ENCODE measurements around the gene CAMK2B. TPM values are rescaled to one million over a fixed set of nuclear protein-coding genes. Genes with fewer than 3 reads are reported as not detected.
A peak's percentile ranks its signal among the peaks of the same experiment; 100 is the strongest.

Gene CAMK2B
- total RNA-seq, 1 experiment from 2014 or later = 0.34 TPM

DNA sequence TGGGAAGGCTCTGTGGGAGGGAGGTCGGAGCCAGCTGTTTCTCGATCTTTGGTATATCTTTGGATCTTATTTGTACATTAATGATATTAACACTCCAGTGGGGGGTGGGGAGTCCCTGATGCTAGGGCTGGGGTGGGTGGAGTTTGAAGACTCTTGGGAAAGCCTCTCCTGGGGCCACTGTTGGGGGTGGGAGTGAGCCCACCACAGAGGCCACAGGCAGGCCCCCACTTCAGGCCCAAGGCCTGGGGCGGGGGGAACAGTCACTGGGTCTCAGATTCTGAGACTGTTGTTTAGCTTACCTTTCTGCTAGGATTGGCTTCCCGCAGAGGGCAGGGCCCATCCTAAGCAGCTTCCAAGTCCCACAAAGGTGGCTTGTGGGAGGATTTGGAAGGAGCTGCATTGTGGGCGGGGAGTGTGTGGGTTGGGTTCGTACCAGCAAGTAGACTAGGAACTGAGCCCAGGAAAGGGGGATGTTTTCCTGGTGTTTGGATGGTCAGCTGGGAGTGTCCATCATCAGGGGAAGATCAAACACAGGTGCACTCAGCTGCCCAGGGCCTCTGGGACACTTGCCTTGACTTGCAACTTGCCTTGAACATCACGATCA, 112.7 kb downstream of the CAMK2B start:
- Histone ChIP-seq H3K27me3 (ENCODE audit: insufficient read depth, low read length) (no peaks in the 10 kb centered on the region), H3K27ac (ENCODE audit: low read depth, low read length) (no peak overlapping the region), H3K9ac (ENCODE audit: low read length) (no peak overlapping the region), H3K9me3 (ENCODE audit: control insufficient read depth in 1 of 2, insufficient read depth in 1 of 2, low read depth in 1 of 2, low read length in 2 of 2) (no peaks in the 10 kb centered on the region), H3K4me2 (ENCODE audit: low read length) (no peak overlapping the region), H3K36me3 (ENCODE audit: control insufficient read depth in 1 of 2, insufficient read depth in 2 of 2, low read length in 2 of 2) (peaks cover 35 to 36% of the 10 kb centered on the region in 2 experiments), H2AFZ (ENCODE audit: low read depth, low read length, poor library complexity, severe bottlenecking) (no peak overlapping the region), H3K4me1 (ENCODE audit: control insufficient read depth in 1 of 2, insufficient read depth in 2 of 2, low read length in 2 of 2) (no peaks in the 10 kb centered on the region), H3K9me2 (ENCODE audit: insufficient read depth) (no peaks in the 10 kb centered on the region), H4K20me1 (ENCODE audit: insufficient read depth) (no peaks in the 10 kb centered on the region), H3K79me2 (ENCODE audit: insufficient read depth, low read length) (no peaks in the 10 kb centered on the region; the same call in 1 of the 2 replicates), H3K4me3 (replicated peaks in 1 of 2; ENCODE audit: low read depth in 1 of 2, low read length in 2 of 2) (no peak overlapping the region)
- TF ChIP-seq EZH2phosphoT487 (IDR thresholded peaks at IDR 0.05; ENCODE audit: borderline replicate concordance) (no peak), ELF1 (IDR thresholded peaks at IDR 0.05; ENCODE audit: borderline replicate concordance, low read depth) (no peak), SIN3A (IDR thresholded peaks at IDR 0.05; ENCODE audit: low read depth) (no peak), RAD21 (IDR thresholded peaks at IDR 0.05; ENCODE audit: low read depth) (no peak), SRF (IDR thresholded peaks at IDR 0.05; ENCODE audit: low read depth) (no peak), POLR2AphosphoS5 (IDR thresholded peaks at IDR 0.05; ENCODE audit: low read depth, low read length) (no peak), EZH2 (IDR thresholded peaks at IDR 0.05) (no peak)
- TF ChIP-seq, protein P1, sequence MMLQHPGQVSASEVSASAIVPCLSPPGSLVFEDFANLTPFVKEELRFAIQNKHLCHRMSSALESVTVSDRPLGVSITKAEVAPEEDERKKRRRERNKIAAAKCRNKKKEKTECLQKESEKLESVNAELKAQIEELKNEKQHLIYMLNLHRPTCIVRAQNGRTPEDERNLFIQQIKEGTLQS (IDR thresholded peaks at IDR 0.05) = no peak
- TF ChIP-seq, protein P2, sequence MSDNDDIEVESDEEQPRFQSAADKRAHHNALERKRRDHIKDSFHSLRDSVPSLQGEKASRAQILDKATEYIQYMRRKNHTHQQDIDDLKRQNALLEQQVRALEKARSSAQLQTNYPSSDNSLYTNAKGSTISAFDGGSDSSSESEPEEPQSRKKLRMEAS (IDR thresholded peaks at IDR 0.05) = no peak
- TF ChIP-seq, protein P3, sequence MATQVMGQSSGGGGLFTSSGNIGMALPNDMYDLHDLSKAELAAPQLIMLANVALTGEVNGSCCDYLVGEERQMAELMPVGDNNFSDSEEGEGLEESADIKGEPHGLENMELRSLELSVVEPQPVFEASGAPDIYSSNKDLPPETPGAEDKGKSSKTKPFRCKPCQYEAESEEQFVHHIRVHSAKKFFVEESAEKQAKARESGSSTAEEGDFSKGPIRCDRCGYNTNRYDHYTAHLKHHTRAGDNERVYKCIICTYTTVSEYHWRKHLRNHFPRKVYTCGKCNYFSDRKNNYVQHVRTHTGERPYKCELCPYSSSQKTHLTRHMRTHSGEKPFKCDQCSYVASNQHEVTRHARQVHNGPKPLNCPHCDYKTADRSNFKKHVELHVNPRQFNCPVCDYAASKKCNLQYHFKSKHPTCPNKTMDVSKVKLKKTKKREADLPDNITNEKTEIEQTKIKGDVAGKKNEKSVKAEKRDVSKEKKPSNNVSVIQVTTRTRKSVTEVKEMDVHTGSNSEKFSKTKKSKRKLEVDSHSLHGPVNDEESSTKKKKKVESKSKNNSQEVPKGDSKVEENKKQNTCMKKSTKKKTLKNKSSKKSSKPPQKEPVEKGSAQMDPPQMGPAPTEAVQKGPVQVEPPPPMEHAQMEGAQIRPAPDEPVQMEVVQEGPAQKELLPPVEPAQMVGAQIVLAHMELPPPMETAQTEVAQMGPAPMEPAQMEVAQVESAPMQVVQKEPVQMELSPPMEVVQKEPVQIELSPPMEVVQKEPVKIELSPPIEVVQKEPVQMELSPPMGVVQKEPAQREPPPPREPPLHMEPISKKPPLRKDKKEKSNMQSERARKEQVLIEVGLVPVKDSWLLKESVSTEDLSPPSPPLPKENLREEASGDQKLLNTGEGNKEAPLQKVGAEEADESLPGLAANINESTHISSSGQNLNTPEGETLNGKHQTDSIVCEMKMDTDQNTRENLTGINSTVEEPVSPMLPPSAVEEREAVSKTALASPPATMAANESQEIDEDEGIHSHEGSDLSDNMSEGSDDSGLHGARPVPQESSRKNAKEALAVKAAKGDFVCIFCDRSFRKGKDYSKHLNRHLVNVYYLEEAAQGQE (IDR thresholded peaks at IDR 0.05; ENCODE audit: low read depth) = no peak
- TF ChIP-seq, protein P4, sequence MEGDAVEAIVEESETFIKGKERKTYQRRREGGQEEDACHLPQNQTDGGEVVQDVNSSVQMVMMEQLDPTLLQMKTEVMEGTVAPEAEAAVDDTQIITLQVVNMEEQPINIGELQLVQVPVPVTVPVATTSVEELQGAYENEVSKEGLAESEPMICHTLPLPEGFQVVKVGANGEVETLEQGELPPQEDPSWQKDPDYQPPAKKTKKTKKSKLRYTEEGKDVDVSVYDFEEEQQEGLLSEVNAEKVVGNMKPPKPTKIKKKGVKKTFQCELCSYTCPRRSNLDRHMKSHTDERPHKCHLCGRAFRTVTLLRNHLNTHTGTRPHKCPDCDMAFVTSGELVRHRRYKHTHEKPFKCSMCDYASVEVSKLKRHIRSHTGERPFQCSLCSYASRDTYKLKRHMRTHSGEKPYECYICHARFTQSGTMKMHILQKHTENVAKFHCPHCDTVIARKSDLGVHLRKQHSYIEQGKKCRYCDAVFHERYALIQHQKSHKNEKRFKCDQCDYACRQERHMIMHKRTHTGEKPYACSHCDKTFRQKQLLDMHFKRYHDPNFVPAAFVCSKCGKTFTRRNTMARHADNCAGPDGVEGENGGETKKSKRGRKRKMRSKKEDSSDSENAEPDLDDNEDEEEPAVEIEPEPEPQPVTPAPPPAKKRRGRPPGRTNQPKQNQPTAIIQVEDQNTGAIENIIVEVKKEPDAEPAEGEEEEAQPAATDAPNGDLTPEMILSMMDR (IDR thresholded peaks at IDR 0.05 in 2 of 3, conservative IDR thresholded peaks at IDR 0.05 in 1 of 3; ENCODE audit: borderline replicate concordance in 1 of 3, insufficient read depth in 1 of 3, low read depth in 2 of 3, low read length in 2 of 3) = no peak
- ChIA-PET POLR2A (no interaction called here), CTCF (no interaction called here), RAD21 (ENCODE audit: low non-redundant PET in 1 of 2, low total read pairs in 2 of 2, uncharacterized antibody in 2 of 2, unreplicated experiment in 2 of 2) (no interaction called here)
- no peak for DNase-seq (ENCODE audit: low read depth, low spot score)
- BruUV-seq (replicated peaks) = TSS peak; percentile 19
- no peak for ATAC-seq
- intact Hi-C loops (cut with micrococcal nuclease) = no loop called here
